GM12878 (cell line): ENCODE measurements around the gene PRDM7. TPM values are rescaled to one million over a fixed set of nuclear protein-coding genes. Genes with fewer than 3 reads are reported as not detected.

Experiments
- FOXK2 ChIP-seq: fragments of 450-650 bp; IDR thresholded peaks from 2 replicates; pipeline ENCODE4 v1.6.1; 2017; ENCODE audit warnings: mild to moderate bottlenecking, moderate library complexity
- polyA plus RNA-seq, 11 experiments: library from polyadenylated mRNA; depleted of rRNA in 4 of 11; unstranded in 6 of 11; stranded (reverse) in 5 of 11; fragments of >200 nt; fragmentation: Nextera tagmentation in 4 of 11; fragmentation: Illumina TruSeq in 1 of 11; extraction: Ambion mirVana in 4 of 11; extraction: Trizol in 1 of 11; gene quantifications; 1 replicate in 1 of 11; 2 replicates in 10 of 11; pipeline versions ENCODE4 v1.2.1 to v1.2.3, GENCODE V29; 2011 to 2016; ENCODE audit warnings: inconsistent platforms in 2 of 11, missing spikeins in 2 of 11, low read depth in 1 of 11
- total RNA-seq, 4 experiments: library from RNA; depleted of rRNA in 3 of 4; stranded (reverse); fragments of >200 nt in 3 of 4; fragmentation: Illumina TruSeq in 1 of 4; extraction: Trizol in 1 of 4; gene quantifications; 2 replicates each; pipeline versions ENCODE4 v1.2.1 to v1.2.3, GENCODE V29; 2013 to 2021
- TF ChIP-seq, protein P1 (sequence below): fragments of 450-650 bp; formaldehyde crosslinking; IDR thresholded peaks from 2 replicates; pipeline ENCODE4 v1.4.0; 2022; ENCODE audit warnings: mild to moderate bottlenecking, moderate library complexity
- TF ChIP-seq, protein P2 (sequence below): fragments of 450-650 bp; IDR thresholded peaks from 2 replicates; pipeline ENCODE4 v1.6.1; 2017; ENCODE audit warnings: mild to moderate bottlenecking, moderate library complexity
- TF ChIP-seq, protein P3 (sequence below): IDR thresholded peaks from 2 replicates; pipeline ENCODE4 v1.6.1; 2011; ENCODE audit warnings: borderline replicate concordance, low read depth, mild to moderate bottlenecking, moderate library complexity, mixed read lengths, low read length; ENCODE audit not compliant: insufficient read depth; ENCODE audit errors: extremely low read length

The PRDM7 gene
- total and polyA plus RNA-seq, 10 of the 15 experiments (the other 5 are each of a cell fraction or from before 2014, with no cell fraction given), result not detected

GRCh38 chr16:90078579-90078895 is 1.4 kb upstream of the PRDM7 start (continued):
- TF ChIP-seq, protein P1, sequence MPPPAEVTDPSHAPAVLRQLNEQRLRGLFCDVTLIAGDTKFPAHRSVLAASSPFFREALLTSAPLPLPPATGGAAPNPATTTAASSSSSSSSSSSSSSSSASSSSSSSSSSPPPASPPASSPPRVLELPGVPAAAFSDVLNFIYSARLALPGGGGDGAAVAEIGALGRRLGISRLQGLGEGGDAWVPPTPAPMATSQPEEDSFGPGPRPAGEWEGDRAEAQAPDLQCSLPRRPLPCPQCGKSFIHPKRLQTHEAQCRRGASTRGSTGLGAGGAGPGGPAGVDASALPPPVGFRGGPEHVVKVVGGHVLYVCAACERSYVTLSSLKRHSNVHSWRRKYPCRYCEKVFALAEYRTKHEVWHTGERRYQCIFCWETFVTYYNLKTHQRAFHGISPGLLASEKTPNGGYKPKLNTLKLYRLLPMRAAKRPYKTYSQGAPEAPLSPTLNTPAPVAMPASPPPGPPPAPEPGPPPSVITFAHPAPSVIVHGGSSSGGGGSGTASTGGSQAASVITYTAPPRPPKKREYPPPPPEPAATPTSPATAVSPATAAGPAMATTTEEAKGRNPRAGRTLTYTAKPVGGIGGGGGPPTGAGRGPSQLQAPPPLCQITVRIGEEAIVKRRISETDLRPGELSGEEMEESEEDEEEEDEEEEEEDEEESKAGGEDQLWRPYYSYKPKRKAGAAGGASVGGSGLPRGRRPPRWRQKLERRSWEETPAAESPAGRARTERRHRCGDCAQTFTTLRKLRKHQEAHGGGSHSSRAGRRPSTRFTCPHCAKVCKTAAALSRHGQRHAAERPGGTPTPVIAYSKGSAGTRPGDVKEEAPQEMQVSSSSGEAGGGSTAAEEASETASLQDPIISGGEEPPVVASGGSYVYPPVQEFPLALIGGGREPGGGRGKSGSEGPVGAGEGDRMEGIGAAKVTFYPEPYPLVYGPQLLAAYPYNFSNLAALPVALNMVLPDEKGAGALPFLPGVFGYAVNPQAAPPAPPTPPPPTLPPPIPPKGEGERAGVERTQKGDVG, result no peak
- TF ChIP-seq FOXK2, result no peak
- TF ChIP-seq, protein P2, sequence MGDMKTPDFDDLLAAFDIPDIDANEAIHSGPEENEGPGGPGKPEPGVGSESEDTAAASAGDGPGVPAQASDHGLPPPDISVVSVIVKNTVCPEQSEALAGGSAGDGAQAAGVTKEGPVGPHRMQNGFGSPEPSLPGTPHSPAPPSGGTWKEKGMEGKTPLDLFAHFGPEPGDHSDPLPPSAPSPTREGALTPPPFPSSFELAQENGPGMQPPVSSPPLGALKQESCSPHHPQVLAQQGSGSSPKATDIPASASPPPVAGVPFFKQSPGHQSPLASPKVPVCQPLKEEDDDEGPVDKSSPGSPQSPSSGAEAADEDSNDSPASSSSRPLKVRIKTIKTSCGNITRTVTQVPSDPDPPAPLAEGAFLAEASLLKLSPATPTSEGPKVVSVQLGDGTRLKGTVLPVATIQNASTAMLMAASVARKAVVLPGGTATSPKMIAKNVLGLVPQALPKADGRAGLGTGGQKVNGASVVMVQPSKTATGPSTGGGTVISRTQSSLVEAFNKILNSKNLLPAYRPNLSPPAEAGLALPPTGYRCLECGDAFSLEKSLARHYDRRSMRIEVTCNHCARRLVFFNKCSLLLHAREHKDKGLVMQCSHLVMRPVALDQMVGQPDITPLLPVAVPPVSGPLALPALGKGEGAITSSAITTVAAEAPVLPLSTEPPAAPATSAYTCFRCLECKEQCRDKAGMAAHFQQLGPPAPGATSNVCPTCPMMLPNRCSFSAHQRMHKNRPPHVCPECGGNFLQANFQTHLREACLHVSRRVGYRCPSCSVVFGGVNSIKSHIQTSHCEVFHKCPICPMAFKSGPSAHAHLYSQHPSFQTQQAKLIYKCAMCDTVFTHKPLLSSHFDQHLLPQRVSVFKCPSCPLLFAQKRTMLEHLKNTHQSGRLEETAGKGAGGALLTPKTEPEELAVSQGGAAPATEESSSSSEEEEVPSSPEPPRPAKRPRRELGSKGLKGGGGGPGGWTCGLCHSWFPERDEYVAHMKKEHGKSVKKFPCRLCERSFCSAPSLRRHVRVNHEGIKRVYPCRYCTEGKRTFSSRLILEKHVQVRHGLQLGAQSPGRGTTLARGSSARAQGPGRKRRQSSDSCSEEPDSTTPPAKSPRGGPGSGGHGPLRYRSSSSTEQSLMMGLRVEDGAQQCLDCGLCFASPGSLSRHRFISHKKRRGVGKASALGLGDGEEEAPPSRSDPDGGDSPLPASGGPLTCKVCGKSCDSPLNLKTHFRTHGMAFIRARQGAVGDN, result no peak
- TF ChIP-seq, protein P3, sequence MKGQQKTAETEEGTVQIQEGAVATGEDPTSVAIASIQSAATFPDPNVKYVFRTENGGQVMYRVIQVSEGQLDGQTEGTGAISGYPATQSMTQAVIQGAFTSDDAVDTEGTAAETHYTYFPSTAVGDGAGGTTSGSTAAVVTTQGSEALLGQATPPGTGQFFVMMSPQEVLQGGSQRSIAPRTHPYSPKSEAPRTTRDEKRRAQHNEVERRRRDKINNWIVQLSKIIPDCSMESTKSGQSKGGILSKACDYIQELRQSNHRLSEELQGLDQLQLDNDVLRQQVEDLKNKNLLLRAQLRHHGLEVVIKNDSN, result no peak
